Measurements from ENCODE around the gene RANBP1. TPM values are rescaled to one million over a fixed set of nuclear protein-coding genes. Genes with fewer than 3 reads are reported as not detected.

RANBP1 gene
- total and polyA plus RNA-seq, 9 of the 15 experiments (the other 6 are each of a cell fraction or from before 2014, with no cell fraction given): 162 to 2,891 (median 1,289) TPM

- TF ChIP-seq THAP12 (CRISPR knock-in tag; IDR thresholded peaks at IDR 0.05) (peak; percentile 85), FOSL1 (tag; conservative IDR thresholded peaks at IDR 0.05) (no peak), SRSF3 (IDR thresholded peaks at IDR 0.05; ENCODE audit: insufficient read depth, low read length) (0 out of 2 replicates have a peak, but pooled peaks have one; percentile 44), HMGXB4 (CRISPR knock-in tag; IDR thresholded peaks at IDR 0.05) (no peak), RHOXF2B (CRISPR knock-in tag; conservative IDR thresholded peaks at IDR 0.05) (0 out of 2 replicates have a peak, but pooled peaks have one; percentile 63), ZNF785 (CRISPR knock-in tag; IDR thresholded peaks at IDR 0.05) (no peak), MEF2A (IDR thresholded peaks at IDR 0.05; ENCODE audit: control insufficient read depth, low read depth, low read length) (no peak), CHD2 (IDR thresholded peaks at IDR 0.05; ENCODE audit: low read depth, low read length) (no peak), ETS2 (tag; IDR thresholded peaks at IDR 0.05; ENCODE audit: borderline replicate concordance, poor library complexity, severe bottlenecking) (no peak), ZNF655 (CRISPR knock-in tag; IDR thresholded peaks at IDR 0.05) (no peak), RAD21 (CRISPR knock-in tag; conservative IDR thresholded peaks at IDR 0.05 in 1 of 2, IDR thresholded peaks at IDR 0.05 in 1 of 2) (peak in 1 of 2 experiments; percentile 58; a peak in 2 of 4 replicates), CREBBP (IDR thresholded peaks at IDR 0.05; ENCODE audit: low read depth, low read length) (no peak), NFYB (IDR thresholded peaks at IDR 0.05; ENCODE audit: extremely low read depth, insufficient read length) (no peak), SREBF1 (IDR thresholded peaks at IDR 0.05; ENCODE audit: borderline replicate concordance, low read depth, low read length) (no peak), SMARCE1 (IDR thresholded peaks at IDR 0.05) (no peak), CREM (IDR thresholded peaks at IDR 0.05; ENCODE audit: low read depth) (no peak), ZNF217 (CRISPR knock-in tag; IDR thresholded peaks at IDR 0.05) (no peak), MYC (IDR thresholded peaks at IDR 0.05; ENCODE audit: low read depth, low read length) (no peak; the same call in 1 of the 2 replicates), MYC (CRISPR knock-in tag; IDR thresholded peaks at IDR 0.05; ENCODE audit: borderline replicate concordance, low read depth) (no peak), ZBTB1 (CRISPR knock-in tag; IDR thresholded peaks at IDR 0.05; ENCODE audit: borderline replicate concordance, low read depth) (0 out of 2 replicates have a peak, but pooled peaks have one; percentile 30), CCAR2 (IDR thresholded peaks at IDR 0.05; ENCODE audit: low read depth, low read length) (no peak), TAF9B (IDR thresholded peaks at IDR 0.05; ENCODE audit: partially characterized antibody) (no peak), CAMTA2 (CRISPR knock-in tag; conservative IDR thresholded peaks at IDR 0.05) (no peak), RBBP5 (IDR thresholded peaks at IDR 0.05; ENCODE audit: borderline replicate concordance, insufficient read depth, low read length, poor library complexity, severe bottlenecking) (no peak), CTBP1 (IDR thresholded peaks at IDR 0.05; ENCODE audit: borderline replicate concordance) (peak; percentile 43; the same call in 1 of the 2 replicates)
Observed at GRCh38 chr22:20153945-20154344, 38.0 kb downstream of the RANBP1 start (continued).

Data from K562 (cell line).